ENCODE results near the gene MAF. TPM values are rescaled to one million over a fixed set of nuclear protein-coding genes. Genes with fewer than 3 reads are reported as not detected.

The MAF gene
- total RNA-seq (10 to 100 TPM in 3 of 6 donors, 1 to 10 TPM in 3; 1.6 to 17.0 (median 6.7) TPM), polyA plus RNA-seq (1 to 10 TPM; 2.5 to 3.0 TPM)

GRCh38 chr16:79600638-79601091 lies at the start of gene MAF:
Gene MAF (minus strand): TSS chr16:79600737. CDS start chr16:79599902, 835 bp downstream.
- FAIRE-seq = no peak
- H3K27me3 ChIP-seq = no peaks in the 10 kb centered on the region
- H3K36me3 ChIP-seq = no peaks in the 10 kb centered on the region
- 0 to 1% methylated on average over 25 of the region's 25 CpGs for WGBS, 2 donors
- peak; percentile 80 to 88 (median 82) for ATAC-seq
- TF ChIP-seq CTCF (IDR thresholded peaks at IDR 0.05) = no peak
- intact Hi-C loops (cut with DNase I) = no loop called here
- peak within 1 kb of the TSS; percentile 38 to 65 (median 44) for H3K4me3 ChIP-seq
- H3K27ac ChIP-seq = peak within 1 kb of the TSS in 3 of 4 donors; percentile 61 to 86 (median 84)
- H3K9me3 ChIP-seq = no peaks in the 10 kb centered on the region
- DNase-seq = peak; percentile 71 to 92 (median 79)
- H3K4me1 ChIP-seq = peaks cover 0 to 3% (median 0%) of the 10 kb centered on the region in 3 donors

- Histone ChIP-seq H3K4me1 (no peaks in the 10 kb centered on the region), H3K36me3 (no peaks in the 10 kb centered on the region), H3K9me3 (no peaks in the 10 kb centered on the region), H3K4me3 (no peak overlapping the region), H3K27me3 (no peaks in the 10 kb centered on the region), H3K27ac (no peak overlapping the region)
- intact Hi-C loops (cut with DNase I) = no loop called here
- DNase-seq (no peak), ATAC-seq (no peak), FAIRE-seq (no peak)
- TF ChIP-seq CTCF (IDR thresholded peaks at IDR 0.05) = no peak
- 67 to 73% methylated on average over 4 of the region's 4 CpGs for WGBS, 2 donors
Observed at GRCh38 chr16:79648826-79649225, 48.3 kb upstream of the MAF start.

GRCh38 chr16:79647586-79647985 lies 47.0 kb upstream of the MAF start:
- no peaks in the 10 kb centered on the region for H3K36me3 ChIP-seq
- no peak for TF ChIP-seq CTCF (IDR thresholded peaks at IDR 0.05)
- intact Hi-C loops (cut with DNase I) = no loop called here
- H3K9me3 ChIP-seq = no peaks in the 10 kb centered on the region
- no peaks in the 10 kb centered on the region for H3K27me3 ChIP-seq
- 85 to 86% methylated on average over 3 of the region's 3 CpGs for WGBS, 2 donors
- no peak for ATAC-seq
- no peak overlapping the region for H3K4me3 ChIP-seq
- DNase-seq = no peak
- no peaks in the 10 kb centered on the region for H3K4me1 ChIP-seq
- H3K27ac ChIP-seq = no peak overlapping the region
- no peak for FAIRE-seq

GRCh38 chr16:79645701-79646100 lies 45.2 kb upstream of the MAF start:
- FAIRE-seq = no peak
- DNase-seq = no peak
- Histone ChIP-seq H3K27ac (no peak overlapping the region), H3K4me3 (no peak overlapping the region), H3K4me1 (no peaks in the 10 kb centered on the region), H3K36me3 (no peaks in the 10 kb centered on the region), H3K9me3 (no peaks in the 10 kb centered on the region), H3K27me3 (no peaks in the 10 kb centered on the region)
- 85 to 90% methylated on average over 4 of the region's 4 CpGs for WGBS, 2 donors
- intact Hi-C loops (cut with DNase I) = no loop called here
- TF ChIP-seq CTCF (IDR thresholded peaks at IDR 0.05) = no peak
- no peak for ATAC-seq

- ATAC-seq (no peak), FAIRE-seq (no peak), DNase-seq (no peak)
- 78 to 81% methylated on average over 6 of the region's 6 CpGs for WGBS, 2 donors
- Histone ChIP-seq H3K9me3 (no peaks in the 10 kb centered on the region), H3K36me3 (no peaks in the 10 kb centered on the region), H3K27me3 (no peaks in the 10 kb centered on the region), H3K27ac (no peak overlapping the region), H3K4me1 (no peaks in the 10 kb centered on the region), H3K4me3 (no peak overlapping the region)
- TF ChIP-seq CTCF (IDR thresholded peaks at IDR 0.05) = no peak
- intact Hi-C loops (cut with DNase I) = no loop called here
Observed at GRCh38 chr16:79644971-79645667, 44.6 kb upstream of the MAF start.
